GM19438 (cell line): ENCODE measurements around the gene AMPD1.

Source experiments
- ATAC-seq: cut with Tn5 transposase; IDR thresholded peaks from one replicate; pipeline ENCODE4 v1.9.1; 2021; ENCODE audit warnings: low read depth; ENCODE audit not compliant: unreplicated experiment

Gene AMPD1

DNA sequence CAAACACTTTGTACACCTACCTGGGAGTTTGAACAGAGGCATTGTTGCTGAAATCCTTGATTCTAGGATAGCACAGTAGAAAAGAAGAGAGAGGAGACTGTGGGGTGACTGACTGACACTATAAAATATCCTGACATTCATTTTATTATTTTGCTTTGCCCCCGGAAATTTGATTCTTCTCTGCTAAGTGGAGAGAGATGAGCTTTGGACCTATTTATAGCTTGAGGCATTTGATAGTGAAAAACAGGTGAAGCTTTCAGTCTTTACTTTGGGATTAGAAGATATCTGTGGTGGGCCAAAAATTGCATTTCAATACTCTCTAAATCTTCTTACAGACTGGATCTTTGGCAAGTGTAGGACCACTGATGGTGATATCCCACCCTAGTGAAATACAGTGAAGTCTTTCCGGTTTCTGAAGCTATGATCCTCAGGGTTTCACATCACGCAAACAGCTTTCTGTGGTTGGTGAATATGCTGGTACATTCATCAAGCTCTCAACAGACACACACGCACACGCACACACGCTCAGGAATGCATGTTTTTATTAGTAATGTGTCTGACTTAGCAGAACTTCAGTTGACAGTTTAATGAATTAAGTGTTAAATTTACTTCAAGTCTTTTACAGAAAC is at the start of gene AMPD1:
TSS of gene AMPD1 (minus strand) at position 117 of the 629 bp plus-strand sequence. CDS start at position 42, 75 bp downstream.
- no peak for ATAC-seq

DNA sequence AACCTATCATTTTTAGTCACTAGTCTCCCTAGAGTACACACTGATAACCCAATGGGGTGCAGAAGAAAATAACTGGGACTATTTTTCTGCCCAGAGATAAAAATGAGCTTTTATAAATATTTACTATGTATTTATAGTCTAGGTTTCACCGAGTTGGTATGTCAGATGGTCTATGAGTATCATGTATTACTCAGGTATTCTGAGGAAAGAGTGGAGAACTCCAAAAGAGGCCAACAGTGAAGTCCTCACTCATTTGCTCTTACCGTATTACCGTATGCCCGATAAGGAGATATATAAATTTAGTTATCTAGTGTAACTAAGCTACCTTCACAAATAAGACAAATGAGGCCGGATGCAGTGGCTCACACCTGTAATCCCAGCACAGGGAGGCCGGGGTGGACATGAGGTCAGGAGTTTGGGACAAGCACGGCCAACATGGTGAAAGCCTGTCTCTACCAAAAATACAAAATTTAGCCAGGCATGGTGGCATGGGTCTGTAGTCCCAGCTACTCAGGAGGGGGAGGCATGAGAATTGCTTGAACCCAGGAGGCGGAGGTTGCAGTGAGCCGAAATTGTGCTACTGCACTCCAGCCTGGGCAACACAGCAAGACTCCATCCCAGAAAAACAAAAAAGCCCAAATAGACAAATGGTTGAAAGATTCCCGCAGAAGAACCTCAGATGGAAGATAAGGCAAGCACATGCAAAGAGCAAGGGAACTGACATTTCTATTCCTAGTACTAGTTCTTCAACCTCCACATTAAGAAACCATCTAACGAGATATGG is 46.8 kb upstream of the AMPD1 start:
- no peak for ATAC-seq

DNA sequence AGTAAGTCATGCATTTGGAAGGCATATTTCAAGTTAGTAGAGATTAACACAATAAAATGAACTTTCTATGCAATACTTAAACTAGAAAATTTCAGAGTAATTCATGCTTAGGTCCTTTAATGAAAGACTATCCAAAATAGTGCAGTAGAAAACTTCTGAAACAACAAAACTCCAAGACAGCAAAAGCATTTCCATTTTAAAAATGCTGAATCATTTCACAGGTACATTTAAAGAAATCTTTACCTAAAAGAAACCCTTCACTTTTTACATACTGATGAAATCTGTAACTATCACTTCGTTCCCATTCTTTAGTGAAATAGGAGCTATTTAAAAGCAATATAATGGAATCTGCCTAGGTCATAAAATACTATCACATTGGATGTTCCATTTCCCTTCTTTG is 45.0 kb upstream of the AMPD1 start:
- ATAC-seq = no peak

DNA sequence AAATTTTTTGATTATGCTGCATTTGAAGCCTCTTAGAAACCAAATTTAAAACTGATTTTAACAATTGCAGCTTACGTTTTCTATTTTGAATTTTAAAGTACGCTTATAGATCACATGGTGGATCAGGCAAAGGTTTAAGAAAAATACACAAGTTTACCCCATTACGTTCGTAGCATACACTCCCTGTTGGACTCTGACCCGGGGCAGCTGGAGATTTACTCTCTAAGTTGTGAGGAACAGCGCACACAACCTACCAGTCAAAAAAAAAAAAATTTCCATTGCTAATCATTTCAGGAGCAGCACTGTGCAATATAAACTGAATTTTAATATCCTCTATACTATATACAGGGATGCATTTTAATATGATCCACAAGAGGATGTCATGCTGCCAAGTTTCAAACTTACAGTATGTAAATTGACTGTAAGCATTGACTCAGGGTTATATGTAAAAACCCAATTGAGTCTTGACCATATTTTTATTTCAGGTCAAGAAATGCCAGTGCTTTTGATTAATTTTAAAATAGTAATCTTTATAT is 42.0 kb upstream of the AMPD1 start:
- ATAC-seq = no peak

DNA sequence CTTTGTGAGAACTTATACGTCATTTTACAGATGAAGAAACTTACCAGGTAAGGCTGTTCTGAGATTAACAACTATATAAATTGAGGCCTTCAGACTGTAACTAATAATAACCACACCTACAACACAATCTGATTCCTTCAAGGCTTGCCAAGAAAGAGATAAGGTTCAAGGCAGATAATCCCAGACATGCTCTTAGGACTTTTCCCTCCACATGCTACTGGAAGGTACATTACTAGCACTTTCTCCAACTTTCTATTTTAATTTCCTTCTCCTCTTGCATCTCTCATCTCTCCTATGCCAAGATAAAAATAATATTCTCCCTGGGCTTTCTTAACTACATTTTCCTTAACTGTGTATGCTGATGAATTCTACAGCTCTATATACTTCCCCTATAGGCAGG is 40.1 kb upstream of the AMPD1 start:
- no peak for ATAC-seq

DNA sequence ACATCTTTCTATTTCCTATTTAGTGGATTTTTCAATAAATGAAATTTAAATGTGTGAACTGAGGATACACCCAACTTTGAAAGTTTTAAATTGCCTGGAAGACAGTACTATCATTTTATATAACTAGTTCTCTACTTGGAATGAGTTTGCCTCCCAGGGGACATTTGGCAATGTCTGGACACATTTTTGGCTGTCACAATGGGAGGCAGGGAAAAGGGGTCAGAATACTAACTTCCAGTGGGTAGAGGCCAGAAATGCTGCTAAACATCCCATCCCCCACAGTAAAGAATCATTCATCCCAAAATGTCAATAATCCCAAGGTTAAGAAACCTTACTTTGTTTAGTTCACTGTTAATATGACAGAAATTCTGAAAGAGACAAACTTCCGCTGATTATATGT is 34.4 kb upstream of the AMPD1 start:
- no peak for ATAC-seq

DNA sequence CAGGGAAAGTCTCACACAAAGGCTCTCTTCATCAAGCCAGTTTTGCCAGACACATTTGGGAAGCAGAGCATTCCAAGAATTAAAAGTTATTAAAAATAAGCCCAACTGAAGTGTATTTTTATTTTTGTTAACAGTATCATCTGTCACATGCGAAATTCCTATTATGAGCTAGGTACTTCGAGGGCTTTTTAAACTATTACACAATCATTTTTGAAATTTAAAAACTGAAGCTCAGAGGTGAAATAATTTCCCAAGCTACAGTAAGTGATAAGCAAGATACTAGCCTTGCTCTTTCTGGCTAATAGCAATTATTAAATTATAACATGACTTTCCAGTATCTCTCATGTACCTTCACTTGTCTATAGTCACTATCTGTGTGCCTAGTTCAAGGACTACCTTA is 33.2 kb upstream of the AMPD1 start:
- ATAC-seq = no peak

DNA sequence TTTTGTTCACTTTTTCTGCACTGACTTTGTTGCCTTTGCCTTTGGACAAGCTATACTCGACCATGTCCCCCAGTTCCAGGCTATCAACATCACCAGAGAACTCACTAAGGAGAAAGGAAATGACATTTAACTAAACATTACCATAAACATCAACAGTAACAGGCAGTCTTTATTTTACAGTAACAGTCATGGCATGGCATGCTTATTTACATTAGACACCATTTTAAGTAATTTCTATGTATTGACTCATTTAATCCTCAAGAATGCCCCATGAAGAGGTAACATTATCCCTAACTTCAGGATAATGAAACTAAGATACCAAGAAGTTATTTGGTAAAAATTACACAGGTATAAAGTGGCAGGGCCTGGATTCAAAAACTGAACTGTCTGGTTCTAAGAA is 29.9 kb upstream of the AMPD1 start:
- ATAC-seq = no peak

DNA sequence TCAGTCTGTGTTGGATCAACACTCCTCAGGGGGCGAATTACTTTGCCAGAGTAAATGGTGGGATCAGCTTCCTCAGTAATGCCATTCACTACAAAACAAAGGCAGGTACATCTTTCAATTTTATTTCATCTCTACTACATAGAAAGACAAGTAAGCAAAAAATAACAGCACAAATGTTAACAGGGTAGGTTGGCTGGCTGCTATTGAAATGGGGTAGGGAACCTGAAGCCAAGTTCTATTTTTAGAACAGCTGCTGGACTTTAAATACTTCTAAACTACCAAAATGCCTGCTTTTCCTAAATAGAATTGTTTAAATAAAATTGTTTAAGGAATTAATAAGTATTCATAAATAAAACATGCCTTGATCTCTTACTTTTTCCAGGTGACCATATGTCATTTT is 28.6 kb upstream of the AMPD1 start:
- no peak for ATAC-seq

DNA sequence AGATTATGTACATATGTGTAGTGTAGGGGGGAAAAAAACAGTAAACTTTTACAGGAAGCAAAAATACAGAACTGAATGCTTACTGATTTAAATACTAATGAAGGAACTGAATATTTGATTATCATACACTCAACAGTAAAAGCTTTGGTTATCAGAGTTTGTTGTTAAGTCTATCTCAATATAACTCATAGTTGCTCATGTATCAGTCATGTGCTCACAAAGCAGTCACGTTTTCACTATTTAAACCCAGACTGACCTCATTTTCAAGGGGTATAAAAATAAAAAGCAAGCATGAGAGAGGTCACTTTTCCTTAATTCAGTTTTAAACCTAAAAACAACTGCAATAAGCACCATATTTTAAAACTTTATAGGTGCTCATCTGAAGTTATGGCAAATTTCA is 28.1 kb upstream of the AMPD1 start:
- no peak for ATAC-seq

DNA sequence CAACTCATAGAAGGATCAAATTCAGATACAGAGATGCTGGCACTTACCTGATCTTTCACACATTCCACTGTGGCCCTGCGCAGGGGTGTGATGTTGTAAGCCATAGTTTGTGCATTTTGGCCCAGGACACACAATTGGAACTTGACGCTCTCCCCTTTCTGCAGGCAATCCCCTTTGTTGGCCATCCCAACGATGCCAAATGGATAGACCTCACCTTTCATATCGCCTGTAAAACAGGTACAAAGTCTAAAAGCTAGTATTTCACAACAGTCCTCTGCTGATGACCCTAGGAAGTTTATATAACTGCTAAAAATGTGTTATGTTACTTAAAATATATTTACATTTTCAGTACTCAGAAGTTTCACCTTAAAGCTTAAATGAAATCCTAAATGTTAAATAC is 25.1 kb upstream of the AMPD1 start:
- ATAC-seq = no peak

DNA sequence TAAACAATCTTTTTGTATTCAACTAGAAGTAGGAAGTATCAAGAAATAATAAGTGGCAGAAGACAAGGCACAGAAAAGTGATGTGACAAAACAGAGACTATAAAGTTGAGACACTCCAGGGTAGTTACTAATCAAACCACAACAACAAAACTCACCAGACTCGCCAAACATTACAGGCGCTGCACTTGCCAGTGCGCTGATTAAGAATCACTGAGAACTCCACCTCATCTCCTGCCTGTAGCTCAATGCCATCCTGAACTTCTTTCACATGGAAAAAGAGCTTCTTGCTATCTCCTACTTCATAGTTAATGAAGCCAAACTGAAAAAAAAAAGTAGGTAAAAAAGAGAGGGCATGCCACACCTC is 24.1 kb upstream of the AMPD1 start:
- no peak for ATAC-seq

DNA sequence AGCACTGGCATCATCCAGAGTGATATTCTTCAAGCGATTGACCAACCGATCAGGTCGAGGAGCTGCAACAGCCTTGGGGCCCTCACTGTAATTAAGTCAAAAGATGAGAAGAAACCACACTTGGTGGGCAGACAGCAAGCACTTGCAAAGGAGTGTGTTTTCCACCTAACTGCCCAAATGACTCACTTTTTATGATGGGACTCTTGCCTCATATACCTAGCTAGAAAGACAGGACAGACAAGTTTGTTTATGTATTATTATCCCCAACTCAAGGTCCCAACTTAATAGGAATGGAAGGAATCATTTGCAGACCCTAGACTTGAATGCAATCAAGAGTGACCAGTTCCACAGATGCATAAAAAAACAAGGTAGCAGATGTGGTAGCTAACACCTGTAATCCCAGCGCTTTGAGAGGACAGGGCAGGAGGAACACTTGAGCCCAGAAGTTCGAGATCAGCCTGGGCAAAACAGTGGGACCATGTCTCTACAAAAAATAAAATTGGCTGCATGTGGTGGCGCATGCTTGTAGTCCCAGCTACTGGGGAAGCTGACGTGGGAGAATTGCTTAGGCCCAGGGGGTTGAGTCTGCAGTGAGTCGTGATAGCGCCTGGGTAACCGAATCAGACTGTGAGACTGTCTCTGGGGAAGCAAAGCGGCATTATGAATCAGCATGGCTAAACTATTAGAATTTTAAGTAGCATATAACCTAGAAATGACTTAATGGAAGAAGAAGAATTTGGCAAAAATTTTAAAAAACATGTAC is 23.5 kb upstream of the AMPD1 start:
- no peak for ATAC-seq

DNA sequence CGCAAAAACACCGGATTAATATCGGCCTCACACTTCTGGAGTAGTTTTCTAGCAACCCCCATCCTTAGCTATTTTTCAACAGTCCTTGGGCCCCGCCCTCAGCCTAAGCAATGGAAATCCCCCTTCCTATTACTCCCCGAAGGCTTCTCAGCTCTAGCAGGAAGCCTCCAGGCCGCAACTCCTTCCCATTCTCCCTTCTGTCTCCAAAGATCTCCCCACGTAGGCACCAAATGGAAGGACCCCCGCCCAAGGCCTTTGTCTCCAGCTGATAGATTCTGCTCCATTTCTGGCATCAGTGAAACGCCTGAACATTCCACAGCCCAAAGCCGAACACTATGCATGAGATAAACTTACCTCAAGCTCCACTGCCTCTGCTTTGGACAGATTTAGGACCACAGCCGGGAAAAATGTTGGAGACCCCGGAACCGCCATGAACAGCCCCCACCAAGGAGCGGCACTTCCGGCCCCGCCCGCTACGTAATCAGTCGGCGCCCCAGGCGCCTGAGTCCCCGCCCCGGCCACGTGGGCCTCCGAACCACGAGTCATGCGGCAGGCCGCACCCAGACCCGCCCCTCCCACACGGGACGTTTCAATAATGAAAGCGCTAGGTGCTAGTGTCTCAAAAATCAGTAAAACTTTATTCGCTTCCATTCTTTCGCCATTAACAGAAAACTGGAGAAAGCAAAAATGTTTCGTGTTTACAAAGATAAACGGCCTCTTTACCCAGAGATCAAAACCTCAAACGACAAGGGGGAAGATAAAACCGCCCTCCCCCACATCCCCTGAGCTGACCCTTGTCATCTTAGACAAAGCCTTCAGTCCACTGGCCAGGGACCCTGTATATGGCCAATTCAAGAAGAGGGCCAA is 21.2 kb upstream of the AMPD1 start, which contains the start of gene NRAS:
TSS of gene NRAS (minus strand) at position 468 of the 867 bp plus-strand sequence. CDS start 611 bp downstream, outside the sequence.
- peak; percentile 92 for ATAC-seq

DNA sequence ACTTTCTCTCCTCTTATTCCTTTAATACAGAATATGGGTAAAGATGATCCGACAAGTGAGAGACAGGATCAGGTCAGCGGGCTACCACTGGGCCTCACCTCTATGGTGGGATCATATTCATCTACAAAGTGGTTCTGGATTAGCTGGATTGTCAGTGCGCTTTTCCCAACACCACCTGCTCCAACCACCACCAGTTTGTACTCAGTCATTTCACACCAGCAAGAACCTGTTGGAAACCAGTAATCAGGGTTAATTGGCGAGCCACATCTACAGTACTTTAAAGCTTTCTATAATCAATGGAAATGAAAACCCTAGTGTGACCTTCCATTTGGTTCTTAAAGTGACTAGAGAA is 20.6 kb upstream of the AMPD1 start:
- no peak for ATAC-seq

DNA sequence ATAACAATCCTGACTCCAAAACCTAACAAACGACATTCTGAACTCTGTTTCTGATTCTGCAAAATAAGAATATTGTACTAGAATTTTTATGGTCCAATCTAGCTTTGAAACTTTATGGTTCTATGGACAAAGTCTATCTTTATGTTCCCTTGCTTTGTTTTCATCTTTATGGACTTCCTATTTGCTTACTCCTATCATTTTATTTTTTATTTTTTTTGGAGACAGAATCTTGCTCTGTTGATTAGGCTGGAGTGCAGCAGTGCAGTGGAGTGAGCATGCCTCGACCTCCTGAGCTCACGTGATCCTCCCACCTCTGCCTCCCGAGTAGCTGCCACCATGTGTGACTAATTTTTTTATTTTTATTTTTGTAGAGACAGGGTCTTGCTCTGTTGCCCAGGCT is 17.6 kb upstream of the AMPD1 start:
- no peak for ATAC-seq

DNA sequence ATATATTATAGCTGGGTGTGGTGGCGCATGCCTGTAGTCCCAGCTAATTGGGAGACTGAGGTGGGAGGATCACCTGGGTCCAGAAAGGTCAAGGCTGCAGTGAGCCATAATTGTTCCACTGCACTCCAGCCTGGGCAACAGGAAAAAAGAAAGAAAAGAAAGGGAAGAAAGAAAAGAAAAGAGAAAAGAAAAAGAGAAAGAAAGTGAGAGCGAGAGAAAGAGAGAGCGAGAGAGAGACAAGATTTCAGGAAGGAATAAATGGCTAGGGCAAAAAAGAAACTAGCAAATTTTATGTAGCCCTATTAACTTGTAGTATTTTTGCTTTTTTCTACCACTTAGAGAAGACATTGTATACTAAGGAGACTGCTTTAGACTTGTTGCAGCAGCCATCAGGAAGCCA is 15.0 kb upstream of the AMPD1 start:
- no peak for ATAC-seq

DNA sequence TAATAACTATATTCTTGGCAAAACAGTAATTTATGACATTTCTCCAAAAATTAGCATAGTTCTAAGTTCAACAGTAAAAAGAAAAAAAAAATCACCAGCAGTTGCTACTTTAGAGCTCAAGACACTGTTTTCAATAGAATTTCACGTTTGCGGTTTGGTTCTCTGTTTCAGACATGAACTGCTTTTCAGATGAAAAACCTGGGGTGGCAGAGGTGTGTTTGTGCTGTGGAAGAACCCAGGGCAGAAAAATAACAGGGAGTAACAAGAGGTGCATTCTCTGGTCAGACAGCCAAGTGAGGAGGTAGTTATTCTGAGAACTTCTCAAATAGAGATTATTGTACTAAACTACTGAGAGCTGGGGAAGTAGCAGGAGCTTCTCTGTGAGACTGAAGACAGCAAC is 12.3 kb upstream of the AMPD1 start:
- no peak for ATAC-seq

DNA sequence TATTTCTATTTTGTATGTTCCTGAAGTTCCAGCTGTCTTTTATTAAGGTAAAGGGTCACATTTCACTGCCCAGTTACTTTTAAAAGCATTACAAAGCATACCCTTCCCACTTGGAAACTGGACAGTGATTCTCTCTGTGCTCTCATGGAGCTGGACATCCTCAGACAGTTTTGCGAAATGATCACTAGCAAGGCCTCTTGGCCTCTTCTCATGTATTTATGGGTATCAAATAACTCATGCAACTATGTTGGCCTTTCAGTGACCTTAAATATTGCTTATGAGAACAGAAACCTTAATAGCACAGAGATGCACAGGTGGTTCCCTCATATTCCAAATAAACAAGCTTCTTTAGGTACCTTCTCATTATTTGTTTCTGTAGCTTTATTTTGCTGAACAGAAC is 7.9 kb upstream of the AMPD1 start:
- no peak for ATAC-seq

DNA sequence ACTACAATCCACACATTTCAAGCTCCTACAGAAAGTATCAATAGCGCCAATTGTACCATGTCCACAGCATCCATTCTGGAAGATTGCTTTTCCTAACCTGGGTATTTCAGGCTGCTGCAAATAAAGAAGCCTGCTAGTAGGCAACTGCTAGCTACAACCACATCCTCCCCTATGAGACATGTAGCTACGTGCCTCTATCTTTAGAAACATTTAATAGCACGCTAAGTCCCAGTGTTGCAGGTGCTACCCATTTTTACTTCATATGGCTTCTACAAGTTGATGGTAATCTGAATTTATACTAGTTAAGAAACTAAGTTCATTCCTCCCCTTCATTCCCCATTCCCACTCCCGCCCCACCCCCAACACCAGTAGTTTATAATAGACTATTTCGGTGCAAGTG is 7.4 kb upstream of the AMPD1 start:
- ATAC-seq = no peak

DNA sequence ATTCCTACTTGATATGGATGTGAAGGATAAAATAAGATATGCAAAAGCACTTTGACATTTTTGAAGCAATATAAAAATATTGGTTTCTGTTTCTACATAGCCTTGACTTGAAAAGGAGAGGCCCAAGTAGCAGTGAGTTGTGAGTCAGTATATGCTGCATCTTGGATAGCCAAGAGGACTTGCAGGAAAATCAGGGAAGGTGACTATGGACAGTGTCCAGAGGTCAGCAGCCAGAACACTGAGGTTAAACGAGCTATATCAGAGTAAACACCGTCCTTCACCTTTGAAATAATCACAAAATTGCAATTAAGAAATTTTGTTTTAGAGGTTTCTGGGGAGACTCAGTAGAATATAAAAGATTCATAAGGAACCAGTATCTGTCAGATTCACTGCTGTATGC is 6.6 kb upstream of the AMPD1 start:
- ATAC-seq = no peak
